Astrocyte (in vitro differentiated cells and primary cell): Measurements from ENCODE around the gene CCND1. TPM values are rescaled to one million over a fixed set of nuclear protein-coding genes. Genes with fewer than 3 reads are reported as not detected.

Experiments
- DNase-seq: peaks from one replicate; pipeline ENCODE4 v3.0.0-alpha.2; 2010; ENCODE audit warnings: low read depth
- FAIRE-seq: peaks from 2 replicates; lab custom pipeline; 2011; peaks lifted over from hg19 to GRCh38; lab: Jason Lieb, UNC
- H2AFZ ChIP-seq: 2 replicates; pipeline ENCODE4 v1.6.0; 2012; ENCODE audit warnings: low read depth, low read length, inconsistent platforms
- H3K27ac ChIP-seq: 2 replicates; pipeline ENCODE4 v1.5.1; 2011; ENCODE audit warnings: low read depth, low read length, inconsistent platforms
- H3K27me3 ChIP-seq: 2 replicates; pipeline ENCODE4 v1.6.0; 2011; ENCODE audit warnings: low read length, inconsistent platforms; ENCODE audit not compliant: insufficient read depth
- H3K36me3 ChIP-seq: 2 replicates; pipeline ENCODE4 v1.5.1; 2011; ENCODE audit warnings: low read length, inconsistent platforms; ENCODE audit not compliant: insufficient read depth
- H3K4me1 ChIP-seq: 2 replicates; pipeline ENCODE4 v1.5.1; 2011; ENCODE audit warnings: low read length, inconsistent platforms; ENCODE audit not compliant: insufficient read depth
- H3K4me2 ChIP-seq: 2 replicates; pipeline ENCODE4 v1.6.0; 2012; ENCODE audit warnings: low read length, inconsistent platforms
- H3K4me3 ChIP-seq: 2 replicates; pipeline ENCODE4 v1.5.1; 2011; ENCODE audit warnings: low read depth, mild to moderate bottlenecking, low read length, inconsistent platforms; ENCODE audit not compliant: insufficient read depth
- H3K79me2 ChIP-seq: 2 replicates; pipeline ENCODE4 v1.6.0; 2012; ENCODE audit warnings: mild to moderate bottlenecking, low read length, inconsistent platforms; ENCODE audit not compliant: insufficient read depth
- H3K9ac ChIP-seq: 2 replicates; pipeline ENCODE4 v1.6.0; 2012; ENCODE audit warnings: mild to moderate bottlenecking, low read length, inconsistent platforms
- H3K9me3 ChIP-seq: 2 replicates; pipeline ENCODE4 v1.5.1; 2012; ENCODE audit warnings: low read depth, mild to moderate bottlenecking, low read length, inconsistent platforms; ENCODE audit not compliant: insufficient read depth
- H4K20me1 ChIP-seq: 2 replicates; pipeline ENCODE4 v1.6.0; 2012; ENCODE audit warnings: low read length, inconsistent platforms; ENCODE audit not compliant: insufficient read depth
- H3K27ac Mint-ChIP-seq: one replicate; pipeline ENCODE4 v1.8.0; 2021; ENCODE audit warnings: mild to moderate bottlenecking, mixed read lengths; ENCODE audit not compliant: unreplicated experiment
- H3K27me3 Mint-ChIP-seq: one replicate; pipeline ENCODE4 v1.8.0; 2021; ENCODE audit warnings: low read depth, mixed read lengths; ENCODE audit not compliant: unreplicated experiment
- H3K36me3 Mint-ChIP-seq: one replicate; pipeline ENCODE4 v1.8.0; 2021; ENCODE audit warnings: low read depth, mixed read lengths; ENCODE audit not compliant: unreplicated experiment
- H3K4me1 Mint-ChIP-seq: one replicate; pipeline ENCODE4 v1.8.0; 2021; ENCODE audit warnings: low read depth, mixed read lengths; ENCODE audit not compliant: unreplicated experiment
- H3K4me3 Mint-ChIP-seq: one replicate; pipeline ENCODE4 v1.8.0; 2021; ENCODE audit warnings: mild to moderate bottlenecking, moderate library complexity, mixed read lengths; ENCODE audit not compliant: unreplicated experiment
- H3K9me3 Mint-ChIP-seq: one replicate; pipeline ENCODE4 v1.8.0; 2021; ENCODE audit warnings: mild to moderate bottlenecking, mixed read lengths; ENCODE audit not compliant: unreplicated experiment
- CTCF ChIP-seq: IDR thresholded peaks from 2 replicates; pipeline ENCODE4 v1.5.1; 2011; ENCODE audit warnings: low read depth, mild to moderate bottlenecking, inconsistent platforms, low read length, moderate library complexity; ENCODE audit not compliant: insufficient read depth
- EZH2 ChIP-seq: IDR thresholded peaks from 2 replicates; pipeline ENCODE4 v1.6.1; 2012; ENCODE audit warnings: mild to moderate bottlenecking, low read length, inconsistent platforms; ENCODE audit not compliant: insufficient read depth
- total RNA-seq: library from RNA; stranded (reverse); gene quantifications from 2 replicates; pipeline ENCODE4 v1.2.1, GENCODE V29; 2021

CCND1 gene
- total RNA-seq, 1 donor from 2014 or later = 482 TPM

- H3K4me2 ChIP-seq = peak overlapping the region; percentile 93
- H3K36me3 ChIP-seq = peaks cover 15% of the 10 kb centered on the region
- H2AFZ ChIP-seq = peak overlapping the region; percentile 70
- H3K27ac ChIP-seq = peak overlapping the region; percentile 97
- TF ChIP-seq EZH2 = no peak
- TF ChIP-seq CTCF = no peak
- Mint-ChIP-seq H3K9me3 (no peaks in the 10 kb centered on the region), H3K36me3 (peaks cover 7% of the 10 kb centered on the region), H3K27me3 (no peaks in the 10 kb centered on the region), H3K27ac (peak overlapping the region; percentile 86), H3K4me3 (peak overlapping the region; percentile 93), H3K4me1 (peaks cover 13% of the 10 kb centered on the region)
- peaks cover 36% of the 10 kb centered on the region for H4K20me1 ChIP-seq
- peaks cover 14% of the 10 kb centered on the region for H3K4me1 ChIP-seq
- DNase-seq = peak; percentile 86
- H3K4me3 ChIP-seq = peak overlapping the region; percentile 86
- no peaks in the 10 kb centered on the region for H3K27me3 ChIP-seq
- peaks cover 34% of the 10 kb centered on the region for H3K79me2 ChIP-seq
- FAIRE-seq = no peak
- H3K9ac ChIP-seq = peak overlapping the region; percentile 97
- H3K9me3 ChIP-seq = no peaks in the 10 kb centered on the region
These were observed 33.4 kb downstream of the CCND1 start for GRCh38 chr11:69674267-69674885.

- H3K27me3 ChIP-seq = no peaks in the 10 kb centered on the region
- Mint-ChIP-seq H3K27me3 (no peaks in the 10 kb centered on the region), H3K4me3 (peak within 1 kb of the TSS; percentile 93), H3K4me1 (peaks cover 13% of the 10 kb centered on the region), H3K36me3 (peaks cover 2% of the 10 kb centered on the region), H3K9me3 (no peaks in the 10 kb centered on the region), H3K27ac (peak within 1 kb of the TSS; percentile 86)
- H3K9me3 ChIP-seq = no peaks in the 10 kb centered on the region
- H4K20me1 ChIP-seq = peaks cover 29% of the 10 kb centered on the region
- TF ChIP-seq EZH2 (no peak), CTCF (no peak)
- H3K4me2 ChIP-seq = peak within 1 kb of the TSS; percentile 93
- H3K79me2 ChIP-seq = peaks cover 32% of the 10 kb centered on the region
- no peak for FAIRE-seq
- peak; percentile 83 for DNase-seq
- peak within 1 kb of the TSS; percentile 97 for H3K9ac ChIP-seq
- peak within 1 kb of the TSS; percentile 97 for H3K27ac ChIP-seq
- peak within 1 kb of the TSS; percentile 70 for H2AFZ ChIP-seq
- H3K4me1 ChIP-seq = peaks cover 11% of the 10 kb centered on the region
- H3K4me3 ChIP-seq = peak within 1 kb of the TSS; percentile 86
- peaks cover 14% of the 10 kb centered on the region for H3K36me3 ChIP-seq
These were observed 34.1 kb downstream of the CCND1 start, which contains the start of gene LTO1 for GRCh38 chr11:69674886-69675714. TSS of gene LTO1 (minus strand) at chr11:69675353. CDS start at chr11:69675239, 114 bp downstream.
